Activated CD4-positive, alpha-beta T cell treated with anti-CD3 and anti-CD28 coated beads, Interleukin-2, amount 50 U/mL, for 1 hour (primary cell): ENCODE results near the gene ACSL1.

ENCODE experiments used
- DNase-seq: peaks from one replicate; pipeline ENCODE4 v3.0.0-alpha.2; 2020

Gene ACSL1

DNA sequence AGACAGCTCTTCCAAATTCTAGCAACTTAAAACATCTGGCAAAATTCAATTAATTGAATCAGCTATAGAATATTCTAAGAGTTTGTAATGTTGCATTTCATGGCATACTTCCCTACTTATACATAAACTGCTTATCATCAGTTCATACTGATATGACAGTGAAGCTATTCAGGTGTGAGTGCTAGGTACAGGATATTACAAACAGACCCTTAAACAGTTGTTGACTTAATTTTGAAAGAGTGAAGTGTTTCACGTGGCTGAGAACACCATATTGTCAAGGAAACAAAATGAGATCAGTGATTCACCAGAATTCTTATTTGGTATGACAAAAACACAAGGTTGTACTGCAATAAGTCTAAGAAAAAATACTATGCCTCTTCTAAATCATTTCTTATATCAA lies 119.3 kb downstream of the ACSL1 start:
- no peak for DNase-seq

DNA sequence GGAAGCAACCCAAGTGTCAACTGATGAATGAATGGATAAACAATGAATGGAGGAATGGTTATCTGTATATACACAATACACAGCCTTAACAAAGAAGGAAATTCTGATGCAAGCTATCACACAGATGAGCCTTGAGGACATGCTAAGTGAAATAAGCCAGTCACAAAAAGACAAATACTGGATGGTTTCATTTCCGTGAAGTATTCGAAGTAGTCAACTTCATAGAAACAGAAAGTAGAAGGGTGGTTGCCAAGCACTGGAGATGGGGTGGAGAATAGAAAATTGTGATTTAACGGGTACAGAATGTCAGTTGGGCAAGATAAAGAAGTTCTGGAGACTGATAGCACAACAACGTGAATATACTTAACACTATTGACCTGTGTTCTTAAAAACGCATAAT lies 120.1 kb downstream of the ACSL1 start:
- no peak for DNase-seq
